ENCODE measurements around the gene CLASP2.

- TF ChIP-seq, protein P1, sequence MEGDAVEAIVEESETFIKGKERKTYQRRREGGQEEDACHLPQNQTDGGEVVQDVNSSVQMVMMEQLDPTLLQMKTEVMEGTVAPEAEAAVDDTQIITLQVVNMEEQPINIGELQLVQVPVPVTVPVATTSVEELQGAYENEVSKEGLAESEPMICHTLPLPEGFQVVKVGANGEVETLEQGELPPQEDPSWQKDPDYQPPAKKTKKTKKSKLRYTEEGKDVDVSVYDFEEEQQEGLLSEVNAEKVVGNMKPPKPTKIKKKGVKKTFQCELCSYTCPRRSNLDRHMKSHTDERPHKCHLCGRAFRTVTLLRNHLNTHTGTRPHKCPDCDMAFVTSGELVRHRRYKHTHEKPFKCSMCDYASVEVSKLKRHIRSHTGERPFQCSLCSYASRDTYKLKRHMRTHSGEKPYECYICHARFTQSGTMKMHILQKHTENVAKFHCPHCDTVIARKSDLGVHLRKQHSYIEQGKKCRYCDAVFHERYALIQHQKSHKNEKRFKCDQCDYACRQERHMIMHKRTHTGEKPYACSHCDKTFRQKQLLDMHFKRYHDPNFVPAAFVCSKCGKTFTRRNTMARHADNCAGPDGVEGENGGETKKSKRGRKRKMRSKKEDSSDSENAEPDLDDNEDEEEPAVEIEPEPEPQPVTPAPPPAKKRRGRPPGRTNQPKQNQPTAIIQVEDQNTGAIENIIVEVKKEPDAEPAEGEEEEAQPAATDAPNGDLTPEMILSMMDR (IDR thresholded peaks at IDR 0.05) = no peak
- TF ChIP-seq TCF7L2 (IDR thresholded peaks at IDR 0.05; ENCODE audit: low read depth, low read length) (no peak), POLR2AphosphoS5 (IDR thresholded peaks at IDR 0.05; ENCODE audit: low read depth, low read length) (no peak), SIN3A (IDR thresholded peaks at IDR 0.05; ENCODE audit: borderline replicate concordance, insufficient read depth, low read depth, low read length) (no peak)
- TF ChIP-seq, protein P2, sequence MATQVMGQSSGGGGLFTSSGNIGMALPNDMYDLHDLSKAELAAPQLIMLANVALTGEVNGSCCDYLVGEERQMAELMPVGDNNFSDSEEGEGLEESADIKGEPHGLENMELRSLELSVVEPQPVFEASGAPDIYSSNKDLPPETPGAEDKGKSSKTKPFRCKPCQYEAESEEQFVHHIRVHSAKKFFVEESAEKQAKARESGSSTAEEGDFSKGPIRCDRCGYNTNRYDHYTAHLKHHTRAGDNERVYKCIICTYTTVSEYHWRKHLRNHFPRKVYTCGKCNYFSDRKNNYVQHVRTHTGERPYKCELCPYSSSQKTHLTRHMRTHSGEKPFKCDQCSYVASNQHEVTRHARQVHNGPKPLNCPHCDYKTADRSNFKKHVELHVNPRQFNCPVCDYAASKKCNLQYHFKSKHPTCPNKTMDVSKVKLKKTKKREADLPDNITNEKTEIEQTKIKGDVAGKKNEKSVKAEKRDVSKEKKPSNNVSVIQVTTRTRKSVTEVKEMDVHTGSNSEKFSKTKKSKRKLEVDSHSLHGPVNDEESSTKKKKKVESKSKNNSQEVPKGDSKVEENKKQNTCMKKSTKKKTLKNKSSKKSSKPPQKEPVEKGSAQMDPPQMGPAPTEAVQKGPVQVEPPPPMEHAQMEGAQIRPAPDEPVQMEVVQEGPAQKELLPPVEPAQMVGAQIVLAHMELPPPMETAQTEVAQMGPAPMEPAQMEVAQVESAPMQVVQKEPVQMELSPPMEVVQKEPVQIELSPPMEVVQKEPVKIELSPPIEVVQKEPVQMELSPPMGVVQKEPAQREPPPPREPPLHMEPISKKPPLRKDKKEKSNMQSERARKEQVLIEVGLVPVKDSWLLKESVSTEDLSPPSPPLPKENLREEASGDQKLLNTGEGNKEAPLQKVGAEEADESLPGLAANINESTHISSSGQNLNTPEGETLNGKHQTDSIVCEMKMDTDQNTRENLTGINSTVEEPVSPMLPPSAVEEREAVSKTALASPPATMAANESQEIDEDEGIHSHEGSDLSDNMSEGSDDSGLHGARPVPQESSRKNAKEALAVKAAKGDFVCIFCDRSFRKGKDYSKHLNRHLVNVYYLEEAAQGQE (IDR thresholded peaks at IDR 0.05; ENCODE audit: insufficient read depth in 1 of 2, low read depth in 2 of 2, low read length in 1 of 2) = no peak
These were observed 176.1 kb downstream of the CLASP2 start for GRCh38 chr3:33541918-33542317.

All from Panc1 (cell line).